Nucleus accumbens (tissue), 56 donors: ENCODE results near the gene ALKBH5.
"Not testable (repeated sequence)": the region's sequence is repeated elsewhere in the genome, so short reads cannot be mapped to it uniquely, and the experiment has no call there.

Source experiments
- DNase-seq, 56 donors: peaks; one replicate each; lab custom pipeline; 2025; lab: John Stamatoyannopoulos, UW

The ALKBH5 gene

GRCh38 chr17:18213666-18214270 lies 30.1 kb downstream of the ALKBH5 start:
- no peak for DNase-seq

DNA sequence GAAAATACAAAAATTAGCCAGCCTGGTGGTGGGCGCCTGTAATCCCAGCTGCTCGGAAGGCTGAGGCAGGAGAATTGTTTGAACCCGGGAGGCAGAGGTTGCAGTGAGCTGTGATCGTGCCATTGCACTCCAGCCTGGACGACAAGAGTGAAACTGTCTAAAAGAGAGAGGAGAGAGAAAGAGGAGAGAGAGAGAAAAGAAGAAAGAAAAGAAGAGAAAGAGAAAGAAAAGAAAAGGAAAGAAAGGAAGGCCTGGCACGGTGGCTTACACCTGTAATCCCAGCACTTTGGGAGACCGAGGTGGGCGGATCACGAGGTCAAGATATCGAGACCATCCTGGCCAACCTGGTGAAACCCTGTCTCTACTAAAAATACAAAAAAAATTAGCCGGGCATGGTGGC lies 33.3 kb downstream of the ALKBH5 start:
- DNase-seq: not testable (repeated sequence)

GRCh38 chr17:18217412-18218015 lies 33.9 kb downstream of the ALKBH5 start:
- peak in 46 of 56 donors; percentile 16 to 87 (median 49) for DNase-seq

GRCh38 chr17:18218756-18219415 lies 35.3 kb downstream of the ALKBH5 start:
- DNase-seq: no peak

DNA sequence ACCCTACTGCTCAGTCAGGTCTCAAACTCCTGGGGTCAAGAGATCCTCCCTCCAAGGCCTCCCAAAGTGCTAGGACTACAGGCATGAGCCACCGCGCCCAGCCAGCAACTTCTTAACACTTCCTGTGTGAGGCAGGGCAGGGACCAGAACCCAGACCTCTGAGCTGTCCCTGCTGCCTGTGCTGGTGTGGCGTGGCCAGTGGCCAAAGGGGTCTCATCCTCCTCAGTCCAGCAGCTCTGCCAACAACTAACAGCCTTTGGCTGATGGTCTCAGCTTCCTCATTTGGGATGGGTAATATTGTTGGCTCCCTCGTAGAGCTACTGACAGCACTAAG lies 40.4 kb downstream of the ALKBH5 start:
- DNase-seq: no peak

DNA sequence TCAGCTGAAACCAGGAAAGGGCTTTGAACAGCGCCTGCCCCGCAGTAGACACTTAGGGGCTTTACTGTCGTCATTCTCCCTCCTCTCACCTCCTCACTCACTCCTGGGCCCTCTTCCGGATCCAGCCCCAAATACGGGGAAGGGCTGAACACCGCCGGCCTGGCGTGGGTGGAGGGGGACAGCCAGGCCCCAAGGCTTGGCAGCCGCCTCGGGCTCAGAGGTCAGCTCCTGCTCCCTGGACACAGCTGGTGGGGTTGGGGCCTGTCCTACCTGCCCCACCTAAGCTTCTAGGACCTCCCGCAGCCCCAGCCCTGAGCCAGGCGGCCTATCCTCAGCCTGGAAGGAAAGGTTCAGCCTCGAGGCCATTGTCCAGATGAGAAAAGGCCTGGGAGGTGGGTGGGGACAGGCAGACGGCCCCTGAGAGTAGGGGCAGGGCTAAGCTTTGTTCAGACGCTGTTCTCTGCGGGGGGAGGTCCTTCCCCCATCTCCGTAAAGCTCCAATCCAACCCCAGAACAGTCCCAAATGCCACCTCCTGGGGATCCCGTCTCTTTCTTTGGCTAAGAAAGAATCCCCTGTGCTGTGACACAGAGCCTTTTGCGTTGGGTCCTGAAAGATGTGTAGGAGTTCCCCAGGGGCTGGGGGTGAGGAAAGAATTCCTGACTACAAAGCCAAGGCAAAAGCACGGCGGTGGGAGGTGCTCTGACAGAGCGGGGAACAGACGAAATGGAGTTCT lies 40.9 kb downstream of the ALKBH5 start:
- DNase-seq: no peak

- DNase-seq: peak in 55 of 56 donors; percentile 58 to 98 (median 89)
Measured at GRCh38 chr17:18225121-18225641, 41.6 kb downstream of the ALKBH5 start, which contains the start of gene LLGL1. TSS of gene LLGL1 (plus strand) at chr17:18225635. CDS start at chr17:18225683, 48 bp downstream.

DNA sequence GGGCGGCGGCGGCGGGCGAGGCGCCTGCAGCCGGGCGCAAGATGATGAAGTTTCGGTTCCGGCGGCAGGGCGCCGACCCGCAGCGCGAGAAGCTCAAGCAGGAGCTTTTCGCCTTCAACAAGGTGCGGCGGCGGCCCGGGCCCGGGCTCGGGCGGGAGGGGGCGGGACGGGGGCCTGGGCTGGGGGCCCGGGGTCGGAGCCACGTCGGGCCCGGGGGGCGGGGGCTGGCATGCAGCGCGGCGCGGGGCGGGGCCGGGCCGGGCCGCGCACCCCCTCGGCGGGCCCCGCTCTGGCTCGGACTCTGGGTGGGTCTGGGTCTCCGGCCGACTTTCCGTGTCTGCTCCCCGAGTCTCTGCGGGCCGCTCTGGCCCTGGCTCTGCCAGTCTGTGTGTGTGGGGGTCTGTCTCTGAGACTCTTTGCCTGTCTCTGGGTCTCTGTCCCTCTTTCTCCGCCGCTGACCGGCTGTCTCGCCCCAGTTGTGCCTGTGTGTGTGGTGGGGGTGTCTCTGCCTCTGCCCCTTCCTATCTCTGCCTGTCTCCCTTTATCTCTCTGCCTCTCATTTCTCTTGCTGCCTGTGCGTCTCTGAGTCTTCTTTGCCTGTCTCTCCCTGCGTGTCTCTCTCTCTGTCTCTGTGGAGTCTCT lies 42.1 kb downstream of the ALKBH5 start:
- peak in 11 of 56 donors; percentile 45 to 76 (median 57) for DNase-seq

- DNase-seq: peak in 1 of 56 donors; percentile 14
Measured at GRCh38 chr17:18226284-18226945, 42.8 kb downstream of the ALKBH5 start.

GRCh38 chr17:18227635-18228034 lies 44.0 kb downstream of the ALKBH5 start:
- no peak for DNase-seq

- peak in 3 of 56 donors; percentile 21 to 42 (median 40) for DNase-seq
Measured at GRCh38 chr17:18228176-18228682, 44.6 kb downstream of the ALKBH5 start.

- DNase-seq: peak in 1 of 56 donors; percentile 8
Measured at GRCh38 chr17:18229254-18229653, 45.6 kb downstream of the ALKBH5 start.

- DNase-seq: no peak
Measured at GRCh38 chr17:18229771-18230170, 46.1 kb downstream of the ALKBH5 start.

- DNase-seq: peak in 49 of 56 donors; percentile 33 to 90 (median 76)
Measured at GRCh38 chr17:18230288-18231141, 46.9 kb downstream of the ALKBH5 start.

DNA sequence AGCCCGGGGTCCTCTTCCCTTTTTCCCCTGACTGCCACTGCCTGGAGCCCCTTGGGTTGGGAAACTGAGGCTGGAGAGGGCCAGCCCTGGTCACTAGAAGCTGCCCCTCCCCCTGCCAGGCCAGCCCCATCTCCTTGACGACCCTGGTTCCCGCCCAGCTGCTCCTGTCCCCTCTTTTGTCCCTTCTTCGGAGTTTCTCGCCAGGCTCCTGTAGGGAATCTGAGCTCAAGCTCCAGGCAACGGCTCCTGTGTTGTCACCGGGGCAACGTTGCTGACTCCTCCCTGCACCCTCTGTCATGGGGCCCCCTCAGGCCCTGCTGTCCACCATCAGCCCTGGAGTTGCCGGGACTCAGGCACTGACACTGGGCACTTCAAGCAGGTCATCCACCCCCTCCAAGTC lies 47.5 kb downstream of the ALKBH5 start:
- DNase-seq: peak in 8 of 56 donors; percentile 23 to 54 (median 44)

- no peak for DNase-seq
Measured at GRCh38 chr17:18233803-18234518, 50.3 kb downstream of the ALKBH5 start.

DNA sequence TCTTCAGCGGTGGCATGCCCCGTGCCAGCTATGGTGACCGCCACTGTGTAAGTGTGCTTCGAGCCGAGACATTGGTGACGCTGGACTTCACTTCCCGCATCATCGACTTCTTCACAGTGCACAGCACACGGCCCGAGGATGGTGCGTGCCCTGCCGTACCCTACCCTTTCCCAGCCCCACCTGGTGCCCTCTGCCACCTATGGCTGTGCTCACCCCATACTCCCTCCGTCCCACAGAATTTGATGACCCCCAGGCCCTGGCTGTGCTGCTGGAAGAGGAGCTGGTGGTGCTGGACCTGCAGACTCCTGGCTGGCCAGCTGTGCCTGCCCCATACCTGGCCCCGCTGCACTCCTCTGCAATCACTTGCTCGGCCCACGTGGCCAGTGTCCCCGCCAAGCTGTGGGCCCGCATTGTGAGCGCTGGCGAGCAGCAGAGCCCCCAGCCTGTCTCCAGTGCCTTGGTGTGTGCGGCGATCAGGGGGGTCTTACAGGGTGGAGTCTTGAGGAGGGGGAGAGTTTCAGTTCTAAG lies 51.3 kb downstream of the ALKBH5 start:
- DNase-seq: no peak
